GM23338 (cell line): ENCODE data around the gene OSBPL5. TPM values are rescaled to one million over a fixed set of nuclear protein-coding genes. Genes with fewer than 3 reads are reported as not detected.

ENCODE experiments used
- ATAC-seq: fragments of 200-7000 bp; cut with Tn5 transposase; 3 replicates; pipeline ENCODE4 v1.9.1; 2020
- DNase-seq: peaks from one replicate; pipeline ENCODE4 v3.0.0-alpha.2; 2015; ENCODE audit warnings: low spot score
- H2AFZ ChIP-seq: fragments of 200-600 bp; sonication (generic); 2 replicates; pipeline ENCODE4 v1.8.0; 2016; ENCODE audit warnings: antibody characterized with exemption, mild to moderate bottlenecking, moderate library complexity
- H3F3A ChIP-seq: fragments of 200-600 bp; sonication (generic); replicated peaks from 2 replicates; pipeline ENCODE4 v1.8.0; 2017; ENCODE audit warnings: antibody characterized with exemption, mixed run types, low read depth
- H3K27ac ChIP-seq: fragments of 200-600 bp; sonication (generic); 2 replicates; pipeline ENCODE4 v1.6.1; 2016; ENCODE audit warnings: low read depth
- H3K27me3 ChIP-seq: fragments of 200-600 bp; sonication (generic); 2 replicates; pipeline ENCODE4 v1.8.0; 2016; ENCODE audit warnings: mild to moderate bottlenecking, mixed run types, moderate library complexity; ENCODE audit not compliant: insufficient read depth
- H3K36me3 ChIP-seq: fragments of 200-600 bp; sonication (generic); 2 replicates; pipeline ENCODE4 v1.8.0; 2016; ENCODE audit warnings: mild to moderate bottlenecking; ENCODE audit not compliant: insufficient read depth
- H3K4me1 ChIP-seq: fragments of 200-600 bp; sonication (generic); 2 replicates; pipeline ENCODE4 v1.8.0; 2016; ENCODE audit warnings: mild to moderate bottlenecking, moderate library complexity; ENCODE audit not compliant: insufficient read depth
- H3K4me2 ChIP-seq: fragments of 200-600 bp; sonication (generic); 2 replicates; pipeline ENCODE4 v1.7.1; 2017; ENCODE audit warnings: mixed run types
- H3K4me3 ChIP-seq: fragments of 200-600 bp; sonication (generic); 2 replicates; pipeline ENCODE4 v1.6.1; 2016; ENCODE audit warnings: mixed run types
- H3K79me2 ChIP-seq: fragments of 200-600 bp; sonication (generic); replicated peaks from 2 replicates; pipeline ENCODE4 v1.8.0; 2017; ENCODE audit warnings: mild to moderate bottlenecking; ENCODE audit not compliant: insufficient read depth
- H3K9me2 ChIP-seq: fragments of 200-600 bp; sonication (generic); 2 replicates; pipeline ENCODE4 v1.8.0; 2017; ENCODE audit not compliant: insufficient read depth
- H4K20me1 ChIP-seq: fragments of 200-600 bp; sonication (generic); replicated peaks from 2 replicates; pipeline ENCODE4 v1.8.0; 2017; ENCODE audit warnings: mild to moderate bottlenecking; ENCODE audit not compliant: insufficient read depth
- H3K27ac Mint-ChIP-seq: 2 replicates; pipeline ENCODE4 v1.8.0; 2020; ENCODE audit warnings: inconsistent platforms, mild to moderate bottlenecking, moderate library complexity, mixed read lengths
- H3K27me3 Mint-ChIP-seq: 3 replicates; pipeline ENCODE4 v1.8.0; 2022; ENCODE audit warnings: low read depth, mild to moderate bottlenecking, moderate library complexity, mixed read lengths, inconsistent platforms; ENCODE audit not compliant: insufficient read depth, poor library complexity
- H3K36me3 Mint-ChIP-seq: 3 replicates; pipeline ENCODE4 v1.8.0; 2021; ENCODE audit warnings: low read depth, mild to moderate bottlenecking, inconsistent platforms, moderate library complexity, mixed read lengths
- H3K4me1 Mint-ChIP-seq: 3 replicates; pipeline ENCODE4 v1.8.0; 2020; ENCODE audit warnings: mild to moderate bottlenecking, inconsistent platforms, mixed read lengths
- H3K4me3 Mint-ChIP-seq: 3 replicates; pipeline ENCODE4 v1.8.0; 2021; ENCODE audit warnings: moderate library complexity, mild to moderate bottlenecking, inconsistent platforms, mixed read lengths
- H3K9me3 Mint-ChIP-seq: 3 replicates; pipeline ENCODE4 v1.8.0; 2020; ENCODE audit warnings: moderate library complexity, mild to moderate bottlenecking, inconsistent platforms, mixed read lengths
- CREB1 ChIP-seq: fragments of 250-450 bp; sonication (Bioruptor Pico); IDR thresholded peaks from 2 replicates; pipeline ENCODE4 v1.5.0; 2020; ENCODE audit warnings: low read depth, mild to moderate bottlenecking, moderate library complexity
- ETS1 ChIP-seq: IDR thresholded peaks from 2 replicates; pipeline ENCODE4 v1.6.1; 2016; ENCODE audit warnings: antibody characterized with exemption
- EZH2 ChIP-seq: fragments of 200-600 bp; sonication (generic); IDR thresholded peaks from one replicate; pipeline ENCODE4 v1.8.0; 2017; ENCODE audit warnings: antibody characterized with exemption, mild to moderate bottlenecking, low read depth; ENCODE audit not compliant: unreplicated experiment
- JUNB ChIP-seq: IDR thresholded peaks from one replicate; pipeline ENCODE4 v1.6.1; 2016; ENCODE audit warnings: antibody characterized with exemption; ENCODE audit not compliant: unreplicated experiment
- NANOG ChIP-seq: IDR thresholded peaks from 2 replicates; pipeline ENCODE4 v1.6.1; 2016; ENCODE audit warnings: antibody characterized with exemption, borderline replicate concordance
- POLR2AphosphoS5 ChIP-seq: IDR thresholded peaks from 2 replicates; pipeline ENCODE4 v1.6.1; 2016; ENCODE audit warnings: antibody characterized with exemption, low read depth
- REST ChIP-seq: IDR thresholded peaks from one replicate; pipeline ENCODE4 v1.6.1; 2018; ENCODE audit warnings: antibody characterized with exemption; ENCODE audit not compliant: unreplicated experiment
- STAT1 ChIP-seq: IDR thresholded peaks from one replicate; pipeline ENCODE4 v1.6.1; 2016; ENCODE audit warnings: antibody characterized with exemption; ENCODE audit not compliant: unreplicated experiment
- ZNF114 ChIP-seq: fragments of 250-450 bp; sonication (Bioruptor Pico); IDR thresholded peaks from 2 replicates; pipeline ENCODE4 v1.5.0; 2020; ENCODE audit warnings: mild to moderate bottlenecking, moderate library complexity
- ZNF331 ChIP-seq: fragments of 250-450 bp; sonication (Bioruptor Pico); IDR thresholded peaks from 2 replicates; pipeline ENCODE4 v1.5.0; 2020; ENCODE audit warnings: low read depth, mild to moderate bottlenecking, moderate library complexity
- ZNF462 ChIP-seq: fragments of 250-450 bp; sonication (Bioruptor Pico); IDR thresholded peaks from 2 replicates; pipeline ENCODE4 v1.5.0; 2020; ENCODE audit warnings: mild to moderate bottlenecking, moderate library complexity
- polyA plus RNA-seq: library from polyadenylated mRNA; unstranded; fragments of >200 nt; fragmentation: Nextera tagmentation; extraction: Ambion mirVana; gene quantifications from 2 replicates; pipeline ENCODE4 v1.2.1, GENCODE V29; 2016
- total RNA-seq: library from RNA; depleted of rRNA; stranded (reverse); fragments of >200 nt; shearing (Covaris generic); gene quantifications from 2 replicates; pipeline ENCODE4 v1.2.3, GENCODE V29; 2014
- TF ChIP-seq, protein P1 (sequence below), 2 experiments: fragments of 200-600 bp in 1 of 2; sonication (generic) in 1 of 2; conservative IDR thresholded peaks; 2 replicates each; pipeline versions ENCODE4 v1.5.1 to v1.6.1; 2016 to 2017; ENCODE audit warnings: antibody characterized with exemption in 2 of 2, low read depth in 2 of 2, mild to moderate bottlenecking in 2 of 2, moderate library complexity in 1 of 2

Gene OSBPL5
- total and polyA plus RNA-seq, 2 experiments from 2014 or later: 2.7 to 12.0 TPM

DNA sequence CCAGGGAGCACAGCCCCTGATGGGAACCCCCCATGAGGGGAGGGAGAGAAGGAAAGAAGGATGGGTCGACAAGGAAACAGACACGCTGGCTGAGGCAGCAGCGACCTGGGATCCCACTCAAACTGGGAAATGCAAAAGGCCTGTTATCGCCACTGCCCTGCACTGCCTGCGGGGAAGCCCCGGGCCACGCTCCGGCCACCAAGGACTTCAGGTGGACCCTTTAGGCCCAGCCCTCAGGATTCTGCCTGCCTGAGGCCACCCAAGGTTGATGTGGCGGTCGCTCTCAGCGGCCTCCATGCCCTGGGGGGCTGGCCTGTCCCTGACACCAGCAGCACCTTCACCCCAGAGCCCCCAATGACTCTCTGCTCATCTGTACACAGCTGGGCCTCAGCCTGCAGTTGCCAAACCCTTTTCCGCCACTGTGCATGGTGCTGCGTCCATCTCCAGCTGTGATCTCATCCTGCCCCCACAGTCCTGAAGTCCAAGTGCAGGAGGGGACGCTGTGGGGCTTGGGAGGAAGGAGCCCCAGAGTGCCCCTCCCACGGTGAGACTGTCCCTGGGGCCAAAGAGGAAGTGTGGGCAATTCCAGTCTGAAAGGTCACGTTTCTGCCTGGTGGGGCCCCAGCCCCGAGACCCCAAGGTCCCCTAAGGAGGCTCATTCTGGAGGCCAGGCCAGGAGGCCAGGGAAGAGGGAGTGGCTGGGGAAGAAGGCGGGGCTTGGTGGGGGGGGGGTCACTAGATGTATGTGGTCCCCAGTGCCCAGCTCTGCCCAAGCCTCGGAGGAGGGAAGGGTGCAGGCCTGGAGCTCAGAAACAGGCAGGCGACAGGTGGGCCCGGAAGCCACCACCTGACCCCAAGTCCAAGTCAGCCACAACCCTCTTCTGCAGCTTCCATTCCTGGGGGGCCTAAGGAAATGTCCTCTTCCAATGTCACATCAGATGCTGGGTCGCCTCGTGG, 31.6 kb downstream of the OSBPL5 start:
- Histone ChIP-seq H3K9me2 (no peaks in the 10 kb centered on the region), H3K79me2 (no peaks in the 10 kb centered on the region), H2AFZ (no peak overlapping the region), H3K36me3 (no peaks in the 10 kb centered on the region), H3K4me2 (no peak overlapping the region), H3K4me3 (no peak overlapping the region), H3K27ac (no peak overlapping the region), H3K4me1 (no peaks in the 10 kb centered on the region), H3F3A (no peaks in the 10 kb centered on the region), H3K27me3 (no peaks in the 10 kb centered on the region), H4K20me1 (no peaks in the 10 kb centered on the region)
- DNase-seq: no peak
- H3K4me1 Mint-ChIP-seq: peaks cover 3% of the 10 kb centered on the region; the same call in 1 of the 3 replicates
- no peaks in the 10 kb centered on the region for H3K9me3 Mint-ChIP-seq
- no peak overlapping the region for H3K4me3 Mint-ChIP-seq
- no peak overlapping the region for H3K27ac Mint-ChIP-seq
- H3K36me3 Mint-ChIP-seq: no peaks in the 10 kb centered on the region; the same call in 2 of the 3 replicates
- TF ChIP-seq STAT1 (no peak), JUNB (no peak), POLR2AphosphoS5 (no peak), ZNF331 (CRISPR knock-in tag) (no peak), ETS1 (no peak), CREB1 (CRISPR knock-in tag) (no peak), ZNF462 (CRISPR knock-in tag) (no peak), NANOG (no peak), EZH2 (no peak), REST (no peak), ZNF114 (CRISPR knock-in tag) (no peak)
- TF ChIP-seq, protein P1, sequence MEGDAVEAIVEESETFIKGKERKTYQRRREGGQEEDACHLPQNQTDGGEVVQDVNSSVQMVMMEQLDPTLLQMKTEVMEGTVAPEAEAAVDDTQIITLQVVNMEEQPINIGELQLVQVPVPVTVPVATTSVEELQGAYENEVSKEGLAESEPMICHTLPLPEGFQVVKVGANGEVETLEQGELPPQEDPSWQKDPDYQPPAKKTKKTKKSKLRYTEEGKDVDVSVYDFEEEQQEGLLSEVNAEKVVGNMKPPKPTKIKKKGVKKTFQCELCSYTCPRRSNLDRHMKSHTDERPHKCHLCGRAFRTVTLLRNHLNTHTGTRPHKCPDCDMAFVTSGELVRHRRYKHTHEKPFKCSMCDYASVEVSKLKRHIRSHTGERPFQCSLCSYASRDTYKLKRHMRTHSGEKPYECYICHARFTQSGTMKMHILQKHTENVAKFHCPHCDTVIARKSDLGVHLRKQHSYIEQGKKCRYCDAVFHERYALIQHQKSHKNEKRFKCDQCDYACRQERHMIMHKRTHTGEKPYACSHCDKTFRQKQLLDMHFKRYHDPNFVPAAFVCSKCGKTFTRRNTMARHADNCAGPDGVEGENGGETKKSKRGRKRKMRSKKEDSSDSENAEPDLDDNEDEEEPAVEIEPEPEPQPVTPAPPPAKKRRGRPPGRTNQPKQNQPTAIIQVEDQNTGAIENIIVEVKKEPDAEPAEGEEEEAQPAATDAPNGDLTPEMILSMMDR (conservative IDR thresholded peaks at IDR 0.05; ENCODE audit: low read depth in 2 of 2): no peak
- no peak for ATAC-seq
- peaks cover 5% of the 10 kb centered on the region for H3K27me3 Mint-ChIP-seq
